ENCODE measurements around the gene LHFPL6. TPM values are rescaled to one million over a fixed set of nuclear protein-coding genes. Genes with fewer than 3 reads are reported as not detected.

LHFPL6 gene
- total and polyA plus RNA-seq, 10 of the 15 experiments (the other 5 are each of a cell fraction or from before 2014, with no cell fraction given), result 0.11 to 4.6 (median 0.41) TPM

GRCh38 chr13:39394796-39395678, 208.0 kb downstream of the LHFPL6 start (continued):
- no peak for TF ChIP-seq BMI1 (IDR thresholded peaks at IDR 0.05; ENCODE audit: borderline replicate concordance)
- TF ChIP-seq KAT2A (conservative IDR thresholded peaks at IDR 0.05; ENCODE audit: control insufficient read depth, low read depth, low read length), result no peak
- TF ChIP-seq E2F8 (IDR thresholded peaks at IDR 0.05; ENCODE audit: low read depth, partially characterized antibody), result no peak
- no peak for TF ChIP-seq USF1 (IDR thresholded peaks at IDR 0.05; ENCODE audit: borderline replicate concordance, extremely low read length, insufficient read depth, low read depth, low read length)
- no peak for TF ChIP-seq HDGF (IDR thresholded peaks at IDR 0.05)
- no peak for TF ChIP-seq MTA2 (IDR thresholded peaks at IDR 0.05; ENCODE audit: low read depth)
- TF ChIP-seq RELB (IDR thresholded peaks at IDR 0.05; ENCODE audit: low read depth), result no peak
- TF ChIP-seq FOXM1 (IDR thresholded peaks at IDR 0.05; ENCODE audit: low read depth, low read length), result no peak
